CD4-positive, alpha-beta T cell (primary cell): ENCODE results near the gene NEK2. TPM values are rescaled to one million over a fixed set of nuclear protein-coding genes. Genes with fewer than 3 reads are reported as not detected.
A peak's percentile ranks its signal among the peaks of the same experiment; 100 is the strongest.

Experiments
- ATAC-seq: fragments of 200-7000 bp; cut with Tn5 transposase; one replicate; pipeline ENCODE4 v1.10.0; 2022; ENCODE audit warnings: mild to moderate bottlenecking; ENCODE audit not compliant: poor library complexity
- CTCF ChIA-PET: fragments of 350-600 bp; sonication (Branson Sonifier 250); formaldehyde crosslinking; loops from one replicate; lab custom pipeline; 2021; ENCODE audit warnings: antibody characterized with exemption, inconsistent platforms; lab: Charles Lee
- POLR2A ChIA-PET: fragments of 350-600 bp; sonication (Branson Sonifier 250); formaldehyde crosslinking; loops from one replicate; lab custom pipeline; 2021; ENCODE audit warnings: antibody characterized with exemption, inconsistent platforms; lab: Charles Lee
- DNase-seq, 14 experiments: peaks; one replicate each; pipeline ENCODE4 v3.0.0-alpha.2; 2013 to 2020; ENCODE audit warnings: mixed read lengths in 2 of 14
- H3K27ac ChIP-seq, 2 donors: one replicate each; pipeline versions ENCODE4 v1.5.1 to v1.7.0; 2013; ENCODE audit warnings: low read length in 2 of 2, low read depth in 1 of 2, mild to moderate bottlenecking in 1 of 2
- H3K27me3 ChIP-seq, 2 experiments: 1 replicate in 1 of 2; 2 replicates in 1 of 2; pipeline versions ENCODE4 v1.6.1 to v1.7.0; 2013; ENCODE audit warnings: low read length in 2 of 2, control low read depth in 1 of 2, mild to moderate bottlenecking in 1 of 2, moderate library complexity in 1 of 2; ENCODE audit not compliant: insufficient read depth in 2 of 2, control insufficient read depth in 1 of 2
- H3K36me3 ChIP-seq: one replicate; pipeline ENCODE4 v1.6.1; 2013; ENCODE audit warnings: low read length, control low read depth; ENCODE audit not compliant: insufficient read depth
- H3K4me1 ChIP-seq: one replicate; pipeline ENCODE4 v1.6.1; 2013; ENCODE audit warnings: low read length, control low read depth; ENCODE audit not compliant: insufficient read depth
- H3K4me3 ChIP-seq: one replicate; pipeline ENCODE4 v1.5.1; 2013; ENCODE audit warnings: mild to moderate bottlenecking, low read length, moderate library complexity
- H3K9me3 ChIP-seq, 2 experiments: 1 replicate in 1 of 2; 2 replicates in 1 of 2; pipeline versions ENCODE4 v1.6.1 to v1.7.0; 2013; ENCODE audit warnings: low read length in 2 of 2, mild to moderate bottlenecking in 2 of 2, control low read depth in 1 of 2, moderate library complexity in 1 of 2; ENCODE audit not compliant: control insufficient read depth in 1 of 2, insufficient read depth in 1 of 2
- H3K27ac Mint-ChIP-seq: one replicate; pipeline ENCODE4 v1.8.0; 2020; ENCODE audit warnings: mixed read lengths
- H3K27me3 Mint-ChIP-seq: one replicate; pipeline ENCODE4 v1.8.0; 2021; ENCODE audit warnings: mixed read lengths
- H3K36me3 Mint-ChIP-seq: one replicate; pipeline ENCODE4 v1.8.0; 2021; ENCODE audit warnings: low read depth, mixed read lengths
- H3K4me1 Mint-ChIP-seq: one replicate; pipeline ENCODE4 v1.8.0; 2021; ENCODE audit warnings: low read depth, mixed read lengths
- H3K4me3 Mint-ChIP-seq: one replicate; pipeline ENCODE4 v1.8.0; 2020; ENCODE audit warnings: mild to moderate bottlenecking, mixed read lengths
- H3K9me3 Mint-ChIP-seq: one replicate; pipeline ENCODE4 v1.8.0; 2020; ENCODE audit warnings: mixed read lengths
- intact Hi-C, 2 experiments: fragments of 100-400 bp; cut with DNase I in 1 of 2; cut with micrococcal nuclease in 1 of 2; formaldehyde crosslinking; loops; one replicate each; pipeline versions ENCODE4 v1.15.1 to v1.9.0; 2023 to 2025; cut with DNase I, micrococcal nuclease
- total RNA-seq, 174 experiments: library from RNA in 2 of 174; stranded (reverse) in 2 of 174; gene quantifications; one replicate each; pipeline ENCODE4 v1.2.3 and lab custom pipeline; 2021 to 2026
- TF ChIP-seq, protein P1 (sequence below): fragments of 200-600 bp; IDR thresholded peaks from one replicate; pipeline ENCODE4 v1.8.0; 2022; ENCODE audit warnings: antibody characterized with exemption, mild to moderate bottlenecking

NEK2 gene
- total RNA-seq, 2 experiments from 2014 or later, result not detected

DNA sequence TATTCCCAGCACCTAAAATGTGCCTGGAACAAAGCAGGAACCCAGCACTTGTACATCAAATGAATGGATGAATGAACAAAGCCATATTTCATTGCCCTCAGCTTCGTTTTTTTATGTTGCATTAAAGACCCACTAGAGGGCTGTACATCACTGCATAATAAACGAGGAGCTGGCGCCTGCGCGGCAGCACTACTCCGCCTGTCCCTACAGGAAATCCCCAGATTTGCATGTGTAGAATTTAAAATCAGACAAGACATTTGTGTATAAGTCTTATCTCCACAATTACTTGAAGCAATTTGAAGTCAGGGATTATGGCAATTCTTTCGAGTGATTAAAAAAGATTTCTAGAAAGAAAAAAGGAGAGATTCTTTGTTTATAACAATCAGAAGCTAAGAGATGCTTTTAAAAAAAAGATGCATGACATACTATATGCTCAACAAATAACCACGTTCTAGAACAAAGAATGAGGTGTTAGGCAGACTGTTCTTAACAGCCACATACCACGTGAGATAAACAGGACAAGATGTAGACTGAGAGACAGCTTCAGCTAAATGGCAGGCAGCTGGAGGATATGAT, 5.4 kb upstream of the NEK2 start:
- H3K9me3 Mint-ChIP-seq, result no peaks in the 10 kb centered on the region
- no peaks in the 10 kb centered on the region for H3K27me3 Mint-ChIP-seq
- peaks cover 11% of the 10 kb centered on the region for H3K4me1 Mint-ChIP-seq
- Histone ChIP-seq H3K4me1 (peaks cover 9% of the 10 kb centered on the region), H3K27ac (peak overlapping the region; percentile 51 to 66), H3K9me3 (no peaks in the 10 kb centered on the region), H3K36me3 (no peaks in the 10 kb centered on the region), H3K27me3 (no peaks in the 10 kb centered on the region), H3K4me3 (no peak overlapping the region)
- ChIA-PET POLR2A (interaction anchor here (0.9 to 1.7 kb wide), 8 partner anchors 11 to 775 kb away, joined by 3 to 21 read pairs (median 4); partner anchors contain the start of genes DTL, INTS7, PPP2R5A and SLC30A1), CTCF (interaction anchor here (0.7 to 2.3 kb wide), 21 partner anchors 9 to 796 kb away, joined by 3 to 24 read pairs (median 4); partner anchors contain the start of genes DTL, INTS7 and SLC30A1)
- H3K4me3 Mint-ChIP-seq, result no peak overlapping the region
- no peaks in the 10 kb centered on the region for H3K36me3 Mint-ChIP-seq
- DNase-seq (peak; percentile 54 to 93 (median 68)), ATAC-seq (peak; percentile 90)
- peak overlapping the region; percentile 81 for H3K27ac Mint-ChIP-seq
- intact Hi-C loops, result loop anchor here (1.0 to 5.0 kb wide), 10 partner anchors 152 to 776 kb away; partner anchors contain the start of genes DTL (in 2 of the 2) and INTS7 (in 2 of the 2)
- TF ChIP-seq, protein P1, sequence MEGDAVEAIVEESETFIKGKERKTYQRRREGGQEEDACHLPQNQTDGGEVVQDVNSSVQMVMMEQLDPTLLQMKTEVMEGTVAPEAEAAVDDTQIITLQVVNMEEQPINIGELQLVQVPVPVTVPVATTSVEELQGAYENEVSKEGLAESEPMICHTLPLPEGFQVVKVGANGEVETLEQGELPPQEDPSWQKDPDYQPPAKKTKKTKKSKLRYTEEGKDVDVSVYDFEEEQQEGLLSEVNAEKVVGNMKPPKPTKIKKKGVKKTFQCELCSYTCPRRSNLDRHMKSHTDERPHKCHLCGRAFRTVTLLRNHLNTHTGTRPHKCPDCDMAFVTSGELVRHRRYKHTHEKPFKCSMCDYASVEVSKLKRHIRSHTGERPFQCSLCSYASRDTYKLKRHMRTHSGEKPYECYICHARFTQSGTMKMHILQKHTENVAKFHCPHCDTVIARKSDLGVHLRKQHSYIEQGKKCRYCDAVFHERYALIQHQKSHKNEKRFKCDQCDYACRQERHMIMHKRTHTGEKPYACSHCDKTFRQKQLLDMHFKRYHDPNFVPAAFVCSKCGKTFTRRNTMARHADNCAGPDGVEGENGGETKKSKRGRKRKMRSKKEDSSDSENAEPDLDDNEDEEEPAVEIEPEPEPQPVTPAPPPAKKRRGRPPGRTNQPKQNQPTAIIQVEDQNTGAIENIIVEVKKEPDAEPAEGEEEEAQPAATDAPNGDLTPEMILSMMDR, result peak; percentile 84

DNA sequence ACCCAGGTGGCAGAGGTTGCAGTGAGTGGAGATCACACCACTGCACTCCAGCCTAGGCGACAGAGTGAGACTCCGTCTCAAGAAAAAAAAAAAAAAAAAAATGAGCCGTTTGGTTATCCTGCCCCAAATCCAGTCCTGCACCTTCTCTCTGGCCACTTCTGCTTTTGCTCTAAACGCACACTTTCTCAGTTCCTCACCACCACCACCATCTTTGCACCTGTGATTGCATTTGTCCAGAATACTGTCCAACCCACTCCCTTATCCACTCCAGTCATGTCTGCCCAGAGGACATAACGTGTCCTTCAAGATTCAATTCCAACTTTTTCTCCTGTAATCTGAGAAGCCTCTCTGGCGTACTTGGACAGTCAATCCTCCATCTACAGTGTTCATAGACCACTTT, 2.2 kb upstream of the NEK2 start:
- peak overlapping the region; percentile 30 for H3K4me3 Mint-ChIP-seq
- no peak for ATAC-seq
- no peaks in the 10 kb centered on the region for H3K36me3 Mint-ChIP-seq
- H3K27ac Mint-ChIP-seq, result no peak overlapping the region
- ChIA-PET CTCF (interaction anchor here (1.0 to 1.9 kb wide), 2 partner anchors 393 to 778 kb away, joined by 3 to 8 read pairs; no protein-coding TSS in a partner anchor), POLR2A (no interaction called here)
- Histone ChIP-seq H3K4me3 (no peak overlapping the region), H3K9me3 (no peaks in the 10 kb centered on the region), H3K27me3 (no peaks in the 10 kb centered on the region), H3K27ac (no peak overlapping the region), H3K36me3 (no peaks in the 10 kb centered on the region), H3K4me1 (peaks cover 22% of the 10 kb centered on the region)
- H3K9me3 Mint-ChIP-seq, result no peaks in the 10 kb centered on the region
- peaks cover 17% of the 10 kb centered on the region for H3K4me1 Mint-ChIP-seq
- no peaks in the 10 kb centered on the region for H3K27me3 Mint-ChIP-seq
- TF ChIP-seq, protein P1, result no peak
- intact Hi-C loops, result loop anchor here (5.0 to 10.0 kb wide), 6 partner anchors 610 to 1337 kb away; partner anchors contain the start of genes ANGEL2 (in 1 of the 2), NSL1 (in 1 of the 2), PPP2R5A (in 1 of the 2) and TATDN3 (in 1 of the 2)
- no peak for DNase-seq

GRCh38 chr1:211676761-211677160, 1.3 kb upstream of the NEK2 start:
- H3K27ac Mint-ChIP-seq, result no peak overlapping the region
- H3K4me3 Mint-ChIP-seq, result peak overlapping the region; percentile 73
- intact Hi-C loops, result loop anchor here (5.0 to 10.0 kb wide), 6 partner anchors 611 to 1338 kb away; partner anchors contain the start of genes ANGEL2 (in 1 of the 2), NSL1 (in 1 of the 2), PPP2R5A (in 1 of the 2) and TATDN3 (in 1 of the 2)

More at GRCh38 chr1:211676761-211677160, 1.3 kb upstream of the NEK2 start:
- no peaks in the 10 kb centered on the region for H3K9me3 ChIP-seq
- Mint-ChIP-seq H3K9me3 (no peaks in the 10 kb centered on the region), H3K36me3 (no peaks in the 10 kb centered on the region), H3K4me1 (peaks cover 17% of the 10 kb centered on the region), H3K27me3 (no peaks in the 10 kb centered on the region)
- H3K4me3 ChIP-seq, result no peak overlapping the region
- TF ChIP-seq, protein P1, result no peak
- peaks cover 19% of the 10 kb centered on the region for H3K4me1 ChIP-seq
- no peaks in the 10 kb centered on the region for H3K27me3 ChIP-seq
- DNase-seq (no peak), ATAC-seq (no peak)
- no peak overlapping the region for H3K27ac ChIP-seq
- no peaks in the 10 kb centered on the region for H3K36me3 ChIP-seq
- CTCF ChIA-PET, result interaction anchor here (1.0 kb wide), 1 partner anchor 22 kb away, joined by 4 read pairs; no protein-coding TSS in a partner anchor
- POLR2A ChIA-PET, result interaction anchor here (0.9 kb wide), 1 partner anchor 9 kb away, joined by 3 read pairs; no protein-coding TSS in a partner anchor
